ENCODE results near the gene HOXA6.

DNA sequence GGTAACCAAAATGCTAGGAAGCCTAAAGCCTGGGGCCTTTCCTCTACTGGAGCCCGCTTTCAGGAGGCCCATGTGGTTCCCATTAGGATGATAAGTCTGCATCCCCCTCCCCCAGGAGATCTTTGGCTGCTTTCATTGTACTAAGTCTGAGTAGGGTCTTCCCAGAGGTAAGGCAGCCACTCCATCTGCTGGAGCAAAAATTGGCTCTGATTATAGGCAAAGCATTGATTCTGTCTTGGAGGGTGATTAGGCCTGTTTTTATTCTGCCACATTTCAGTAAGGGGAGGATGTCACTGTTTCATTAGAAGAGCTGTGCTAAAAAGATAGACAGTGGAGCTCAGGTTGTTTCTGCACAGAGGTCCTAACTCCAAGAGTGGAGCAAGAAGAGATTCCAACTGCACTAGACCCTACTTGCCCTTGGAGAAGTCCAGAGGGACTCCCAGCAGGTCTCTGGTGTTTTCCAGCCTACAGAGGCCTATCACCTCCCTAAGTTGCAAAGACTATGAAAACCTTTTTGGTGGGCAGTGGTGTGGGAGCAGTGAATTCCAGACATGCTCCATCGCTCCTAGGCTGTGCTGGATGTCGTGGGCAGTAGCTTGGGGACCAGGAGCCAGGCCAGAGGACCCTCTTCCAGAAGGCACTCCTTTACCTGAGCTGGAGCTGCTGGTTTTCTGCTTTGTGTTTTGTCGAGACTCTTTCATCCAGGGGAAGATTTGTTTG is 37.9 kb downstream of the HOXA6 start:
- TF ChIP-seq CEBPZ (IDR thresholded peaks at IDR 0.05; ENCODE audit: low read depth, low read length) (no peak), FOXK2 (IDR thresholded peaks at IDR 0.05) (no peak), EP300 (IDR thresholded peaks at IDR 0.05; ENCODE audit: borderline replicate concordance in 1 of 2, control insufficient read depth in 1 of 2, low read depth in 2 of 2, low read length in 2 of 2) (no peak), MXI1 (IDR thresholded peaks at IDR 0.05; ENCODE audit: low read depth, low read length) (no peak), REST (IDR thresholded peaks at IDR 0.05; ENCODE audit: low read depth, low read length) (no peak), BRCA1 (IDR thresholded peaks at IDR 0.05; ENCODE audit: low read depth, low read length) (no peak), ZNF207 (IDR thresholded peaks at IDR 0.05; ENCODE audit: borderline replicate concordance) (no peak), ESRRA (IDR thresholded peaks at IDR 0.05; ENCODE audit: low read length) (no peak), EZH2 (IDR thresholded peaks at IDR 0.05; ENCODE audit: borderline replicate concordance, control insufficient read depth, low read depth, low read length) (no peak)
- TF ChIP-seq, protein P1, sequence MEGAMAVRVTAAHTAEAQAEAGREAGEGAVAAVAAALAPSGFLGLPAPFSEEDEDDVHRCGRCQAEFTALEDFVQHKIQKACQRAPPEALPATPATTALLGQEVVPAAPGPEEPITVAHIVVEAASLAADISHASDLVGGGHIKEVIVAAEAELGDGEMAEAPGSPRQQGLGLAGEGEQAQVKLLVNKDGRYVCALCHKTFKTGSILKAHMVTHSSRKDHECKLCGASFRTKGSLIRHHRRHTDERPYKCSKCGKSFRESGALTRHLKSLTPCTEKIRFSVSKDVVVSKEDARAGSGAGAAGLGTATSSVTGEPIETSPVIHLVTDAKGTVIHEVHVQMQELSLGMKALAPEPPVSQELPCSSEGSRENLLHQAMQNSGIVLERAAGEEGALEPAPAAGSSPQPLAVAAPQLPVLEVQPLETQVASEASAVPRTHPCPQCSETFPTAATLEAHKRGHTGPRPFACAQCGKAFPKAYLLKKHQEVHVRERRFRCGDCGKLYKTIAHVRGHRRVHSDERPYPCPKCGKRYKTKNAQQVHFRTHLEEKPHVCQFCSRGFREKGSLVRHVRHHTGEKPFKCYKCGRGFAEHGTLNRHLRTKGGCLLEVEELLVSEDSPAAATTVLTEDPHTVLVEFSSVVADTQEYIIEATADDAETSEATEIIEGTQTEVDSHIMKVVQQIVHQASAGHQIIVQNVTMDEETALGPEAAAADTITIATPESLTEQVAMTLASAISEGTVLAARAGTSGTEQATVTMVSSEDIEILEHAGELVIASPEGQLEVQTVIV (IDR thresholded peaks at IDR 0.05; ENCODE audit: borderline replicate concordance, partially characterized antibody) = no peak
- TF ChIP-seq, protein P2, sequence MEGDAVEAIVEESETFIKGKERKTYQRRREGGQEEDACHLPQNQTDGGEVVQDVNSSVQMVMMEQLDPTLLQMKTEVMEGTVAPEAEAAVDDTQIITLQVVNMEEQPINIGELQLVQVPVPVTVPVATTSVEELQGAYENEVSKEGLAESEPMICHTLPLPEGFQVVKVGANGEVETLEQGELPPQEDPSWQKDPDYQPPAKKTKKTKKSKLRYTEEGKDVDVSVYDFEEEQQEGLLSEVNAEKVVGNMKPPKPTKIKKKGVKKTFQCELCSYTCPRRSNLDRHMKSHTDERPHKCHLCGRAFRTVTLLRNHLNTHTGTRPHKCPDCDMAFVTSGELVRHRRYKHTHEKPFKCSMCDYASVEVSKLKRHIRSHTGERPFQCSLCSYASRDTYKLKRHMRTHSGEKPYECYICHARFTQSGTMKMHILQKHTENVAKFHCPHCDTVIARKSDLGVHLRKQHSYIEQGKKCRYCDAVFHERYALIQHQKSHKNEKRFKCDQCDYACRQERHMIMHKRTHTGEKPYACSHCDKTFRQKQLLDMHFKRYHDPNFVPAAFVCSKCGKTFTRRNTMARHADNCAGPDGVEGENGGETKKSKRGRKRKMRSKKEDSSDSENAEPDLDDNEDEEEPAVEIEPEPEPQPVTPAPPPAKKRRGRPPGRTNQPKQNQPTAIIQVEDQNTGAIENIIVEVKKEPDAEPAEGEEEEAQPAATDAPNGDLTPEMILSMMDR (IDR thresholded peaks at IDR 0.05 in 2 of 3, conservative IDR thresholded peaks at IDR 0.05 in 1 of 3; ENCODE audit: control insufficient read depth in 2 of 3, extremely low read depth in 1 of 3, insufficient read depth in 1 of 3, low read depth in 3 of 3, low read length in 3 of 3) = no peak

Measured in GM12878 (cell line).